H1 (cell line): Measurements from ENCODE around the gene WNT9A.
"Not testable (repeated sequence)": the region's sequence is repeated elsewhere in the genome, so short reads cannot be mapped to it uniquely, and the experiment has no call there.

Experiments used
- CTCF ChIP-seq, 3 experiments: IDR thresholded peaks; 1 replicate in 2 of 3; 2 replicates in 1 of 3; pipeline versions ENCODE4 v1.5.1 to v1.6.1; 2011; ENCODE audit warnings: low read length in 3 of 3, mild to moderate bottlenecking in 3 of 3, inconsistent platforms in 2 of 3, low read depth in 1 of 3, moderate library complexity in 1 of 3; ENCODE audit not compliant: insufficient read depth in 1 of 3; ENCODE audit errors: control extremely low read depth in 1 of 3
- EZH2 ChIP-seq: fragments of 200-600 bp; sonication (generic); IDR thresholded peaks from 2 replicates; pipeline ENCODE4 v1.7.1; 2012; ENCODE audit warnings: low read depth, mild to moderate bottlenecking, moderate library complexity, low read length, inconsistent platforms; ENCODE audit not compliant: severe bottlenecking
- POLR2A ChIP-seq, 2 experiments: IDR thresholded peaks; 1 replicate in 1 of 2; 2 replicates in 1 of 2; pipeline ENCODE4 v1.6.1; 2011; ENCODE audit warnings: low read depth in 2 of 2, low read length in 2 of 2, mild to moderate bottlenecking in 2 of 2; ENCODE audit errors: control extremely low read depth in 1 of 2
- POLR2AphosphoS5 ChIP-seq: IDR thresholded peaks from 2 replicates; pipeline ENCODE4 v1.6.1; 2011; ENCODE audit warnings: low read depth, low read length
- RFX5 ChIP-seq: IDR thresholded peaks from 2 replicates; pipeline ENCODE4 v1.6.1; 2011; ENCODE audit warnings: low read depth, low read length, improper control_type of control experiment, borderline replicate concordance
- SIN3A ChIP-seq, 2 experiments: IDR thresholded peaks in 1 of 2; conservative IDR thresholded peaks in 1 of 2; 2 replicates each; pipeline ENCODE4 v1.6.1; 2011 to 2012; ENCODE audit warnings: low read length in 2 of 2, improper control_type of control experiment in 1 of 2, low read depth in 1 of 2, mild to moderate bottlenecking in 1 of 2
- USF2 ChIP-seq: IDR thresholded peaks from 2 replicates; pipeline ENCODE4 v1.6.1; 2011; ENCODE audit warnings: low read length, improper control_type of control experiment

GRCh38 chr1:227975583-227976283 lies 28.0 kb upstream of the WNT9A start:
- not testable (repeated sequence) for TF ChIP-seq POLR2A (IDR thresholded peaks at IDR 0.05; ENCODE audit: control extremely low read depth in 1 of 2, low read depth in 2 of 2, low read length in 2 of 2); CTCF (IDR thresholded peaks at IDR 0.05; ENCODE audit: control extremely low read depth in 1 of 3, insufficient read depth in 1 of 3, low read depth in 1 of 3, low read length in 3 of 3); RFX5; EZH2; POLR2AphosphoS5; SIN3A (conservative IDR thresholded peaks at IDR 0.05 in 1 of 2, IDR thresholded peaks at IDR 0.05 in 1 of 2; ENCODE audit: low read depth in 1 of 2, low read length in 2 of 2); USF2
